Muscle of leg (tissue), 11 donors: Measurements from ENCODE around the gene SH3RF2. TPM values are rescaled to one million over a fixed set of nuclear protein-coding genes. Genes with fewer than 3 reads are reported as not detected.

ENCODE experiments used
- DNase-seq: peaks from one replicate; pipeline ENCODE4 v3.0.0; 2013
- H3K27ac ChIP-seq: one replicate; pipeline ENCODE4 v1.5.1; 2013; ENCODE audit warnings: mild to moderate bottlenecking, low read length, control low read depth
- H3K27me3 ChIP-seq: one replicate; pipeline ENCODE4 v1.6.1; 2013; ENCODE audit warnings: low read length; ENCODE audit not compliant: control insufficient read depth, insufficient read depth
- H3K36me3 ChIP-seq: one replicate; pipeline ENCODE4 v1.6.1; 2013; ENCODE audit warnings: low read length; ENCODE audit not compliant: control insufficient read depth, insufficient read depth
- H3K4me1 ChIP-seq: one replicate; pipeline ENCODE4 v1.6.1; 2013; ENCODE audit warnings: low read length; ENCODE audit not compliant: control insufficient read depth, insufficient read depth
- H3K4me3 ChIP-seq: one replicate; pipeline ENCODE4 v1.5.1; 2013; ENCODE audit warnings: low read length, control low read depth
- H3K9me3 ChIP-seq: replicated peaks from 2 replicates; pipeline ENCODE4 v1.6.1; 2013; ENCODE audit warnings: low read depth, low read length; ENCODE audit not compliant: control insufficient read depth
- WGBS: methylation state at CpG from one replicate; pipeline ENCODE4 v1.1.5; 2013; ENCODE audit warnings: missing lambda C conversion rate; ENCODE audit not compliant: insufficient coverage; 5-methylcytosine and 5-hydroxymethylcytosine counted together
- polyA plus RNA-seq, 8 donors: library from polyadenylated mRNA; unstranded; fragments of 120-200 nt; gene quantifications; one replicate each; pipeline versions ENCODE4 v1.2.1 to v1.2.3, GENCODE V29; 2013; ENCODE audit warnings: inconsistent platforms in 1 of 8, low replicate concordance in 1 of 8; ENCODE audit not compliant: insufficient read length in 8 of 8, insufficient read depth in 1 of 8
- total RNA-seq: library from RNA; stranded (reverse); fragments of 120-200 nt; gene quantifications from one replicate; pipeline ENCODE4 v1.2.4, GENCODE V29; 2013

Gene SH3RF2
- total and polyA plus RNA-seq, 9 donors, result 3.8 to 12.9 (median 8.2) TPM

- Histone ChIP-seq H3K4me1 (no peaks in the 10 kb centered on the region), H3K27ac (no peak overlapping the region), H3K27me3 (no peaks in the 10 kb centered on the region), H3K36me3 (peaks cover 15% of the 10 kb centered on the region), H3K9me3 (no peaks in the 10 kb centered on the region), H3K4me3 (no peak overlapping the region)
- 80% methylated on average over 1 of the region's 5 CpGs for WGBS
- DNase-seq, result no peak
Measured at GRCh38 chr5:146112476-146112875, 176.1 kb downstream of the SH3RF2 start.

Other genes with a start within 250 kb of the SH3RF2 start
- 20.1 TPM for gene PRELID2, start 101.2 kb upstream of the SH3RF2 start, total RNA-seq
- 1 to 10 TPM; 2.1 to 3.7 (median 2.9) TPM for gene PRELID2, start 101.2 kb upstream of the SH3RF2 start, polyA plus RNA-seq
- gene GRXCR2, start 63.6 kb upstream of the SH3RF2 start, total RNA-seq, result not detected
- under 1 TPM in 1 of 8 donors, not detected in 7; 0.05 TPM for gene GRXCR2, start 63.6 kb upstream of the SH3RF2 start, polyA plus RNA-seq
- gene PLAC8L1, start 169.0 kb downstream of the SH3RF2 start, total RNA-seq, result 0.18 TPM
- 1 to 10 TPM in 3 of 8 donors, under 1 TPM in 5; 0.41 to 1.3 (median 0.52) TPM for gene PLAC8L1, start 169.0 kb downstream of the SH3RF2 start, polyA plus RNA-seq
- gene LARS1, start 246.1 kb downstream of the SH3RF2 start, total RNA-seq, result 80.9 TPM
- gene LARS1, start 246.1 kb downstream of the SH3RF2 start, polyA plus RNA-seq, result 100 to 1,000 TPM in 1 of 8 donors, 10 to 100 TPM in 7; 68.2 to 102 (median 86.8) TPM